Activated CD4-positive, alpha-beta T cell treated with anti-CD3 and anti-CD28 coated beads for 36 hours (primary cell): ENCODE measurements around the gene SH3RF1. TPM values are rescaled to one million over a fixed set of nuclear protein-coding genes. Genes with fewer than 3 reads are reported as not detected.

Experiments
- ATAC-seq: fragments of 200-7000 bp; cut with Tn5 transposase; one replicate; pipeline ENCODE4 v1.10.0; 2021; ENCODE audit warnings: mild to moderate bottlenecking, moderate library complexity
- CTCF ChIA-PET: fragments of 350-600 bp; sonication (Branson Sonifier 250); formaldehyde crosslinking; loops from one replicate; lab custom pipeline; 2021; ENCODE audit warnings: antibody characterized with exemption; lab: Charles Lee
- POLR2A ChIA-PET: fragments of 350-600 bp; sonication (Branson Sonifier 250); formaldehyde crosslinking; loops from one replicate; lab custom pipeline; 2021; ENCODE audit warnings: antibody characterized with exemption, inconsistent platforms; lab: Charles Lee
- DNase-seq: peaks from one replicate; pipeline ENCODE4 v3.0.0-alpha.2; 2020
- H3K27ac Mint-ChIP-seq: one replicate; pipeline ENCODE4 v1.8.0; 2021; ENCODE audit warnings: mixed read lengths
- H3K27me3 Mint-ChIP-seq: one replicate; pipeline ENCODE4 v1.8.0; 2021; ENCODE audit warnings: mixed read lengths
- H3K36me3 Mint-ChIP-seq: one replicate; pipeline ENCODE4 v1.8.0; 2021; ENCODE audit warnings: low read depth, mixed read lengths
- H3K4me1 Mint-ChIP-seq: one replicate; pipeline ENCODE4 v1.8.0; 2021; ENCODE audit warnings: mixed read lengths
- H3K4me3 Mint-ChIP-seq: one replicate; pipeline ENCODE4 v1.8.0; 2021; ENCODE audit warnings: mild to moderate bottlenecking, moderate library complexity, mixed read lengths
- H3K9me3 Mint-ChIP-seq: one replicate; pipeline ENCODE4 v1.8.0; 2021; ENCODE audit warnings: low read depth, mixed read lengths
- intact Hi-C, 2 experiments: fragments of 100-400 bp; cut with DNase I in 1 of 2; cut with micrococcal nuclease in 1 of 2; formaldehyde crosslinking; loops; one replicate each; pipeline versions ENCODE4 v1.14.2 to v1.15.1; 2022 to 2024; cut with DNase I, micrococcal nuclease
- total RNA-seq, 2 experiments: library from RNA; stranded (reverse); gene quantifications; one replicate each; pipeline ENCODE4 v1.2.3, GENCODE V29; 2021

SH3RF1 gene
- total RNA-seq, 2 experiments from 2014 or later = 0.39 to 0.63 TPM

DNA sequence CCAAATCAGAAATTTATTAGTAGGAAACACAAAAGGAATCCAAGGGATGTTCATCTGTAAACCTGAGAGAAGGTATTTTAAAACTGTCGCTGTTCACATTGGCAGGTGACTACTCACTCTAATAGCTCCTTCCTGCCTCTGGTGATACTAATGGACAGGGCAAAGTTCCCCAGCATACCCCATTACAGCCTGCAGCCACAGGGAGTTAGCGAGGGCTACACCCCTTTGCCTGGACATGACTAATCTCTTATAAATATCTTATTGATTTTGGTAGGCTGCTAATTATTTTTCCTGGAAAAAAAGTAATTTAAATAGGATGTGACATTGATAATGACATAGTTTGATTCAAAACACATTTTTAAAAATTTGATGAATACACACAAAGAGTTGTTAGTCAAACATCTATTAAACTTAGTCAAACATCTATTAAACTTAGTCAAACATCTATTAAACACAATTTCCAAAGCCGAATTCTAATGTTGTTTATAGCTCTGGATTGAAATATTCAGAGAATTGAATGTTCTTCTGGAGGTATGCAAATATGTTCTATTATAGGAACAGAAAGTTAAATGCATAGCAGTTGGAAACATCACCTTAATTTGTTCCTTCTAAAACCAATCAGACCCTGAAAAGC is 177.8 kb downstream of the SH3RF1 start:
- Mint-ChIP-seq H3K4me3 (no peak overlapping the region), H3K27ac (no peak overlapping the region), H3K36me3 (no peaks in the 10 kb centered on the region), H3K27me3 (peaks cover 2% of the 10 kb centered on the region), H3K9me3 (peaks cover 15% of the 10 kb centered on the region), H3K4me1 (no peaks in the 10 kb centered on the region)
- ATAC-seq (no peak), DNase-seq (no peak)
- ChIA-PET POLR2A (no interaction called here), CTCF (no interaction called here)
- intact Hi-C loops = no loop called here

DNA sequence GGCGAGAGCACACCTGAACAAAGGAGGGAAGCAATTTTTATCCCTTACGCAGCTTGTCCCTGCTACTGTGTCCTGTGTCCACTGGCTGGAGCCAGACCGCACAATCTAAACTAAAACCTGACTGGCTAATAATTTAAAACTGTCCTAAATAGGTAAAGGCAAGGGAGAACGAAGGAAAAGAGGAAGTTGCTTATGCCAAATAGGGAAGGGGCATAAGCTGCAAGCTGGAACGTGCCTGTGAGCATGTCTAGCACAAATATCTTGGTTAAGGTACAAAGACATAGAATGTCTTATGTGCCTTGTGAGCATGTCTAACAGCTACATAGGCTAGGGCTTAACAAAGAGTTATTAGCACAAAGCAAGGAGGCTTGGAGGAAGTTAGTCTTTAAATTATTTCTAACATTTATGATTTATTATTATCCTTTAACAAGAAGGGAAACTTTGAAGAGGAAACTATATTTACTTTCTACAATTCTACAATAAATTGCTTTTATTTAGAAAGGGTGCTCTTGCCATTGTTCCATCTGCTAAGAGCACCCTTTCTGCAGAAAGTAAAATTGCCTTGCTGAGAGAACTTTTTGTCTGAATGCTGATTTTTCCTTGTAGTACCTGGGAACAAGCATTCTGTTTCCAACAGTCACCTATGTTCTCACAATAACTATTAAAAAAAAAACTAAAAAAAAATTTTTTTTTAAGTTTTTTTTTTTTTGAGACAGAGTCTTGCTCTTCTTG is 180.1 kb downstream of the SH3RF1 start:
- ATAC-seq (no peak), DNase-seq (no peak)
- ChIA-PET POLR2A (no interaction called here), CTCF (no interaction called here)
- Mint-ChIP-seq H3K27ac (no peak overlapping the region), H3K9me3 (peaks cover 12% of the 10 kb centered on the region), H3K4me1 (no peaks in the 10 kb centered on the region), H3K36me3 (no peaks in the 10 kb centered on the region), H3K4me3 (no peak overlapping the region), H3K27me3 (peaks cover 2% of the 10 kb centered on the region)
- intact Hi-C loops = no loop called here

DNA sequence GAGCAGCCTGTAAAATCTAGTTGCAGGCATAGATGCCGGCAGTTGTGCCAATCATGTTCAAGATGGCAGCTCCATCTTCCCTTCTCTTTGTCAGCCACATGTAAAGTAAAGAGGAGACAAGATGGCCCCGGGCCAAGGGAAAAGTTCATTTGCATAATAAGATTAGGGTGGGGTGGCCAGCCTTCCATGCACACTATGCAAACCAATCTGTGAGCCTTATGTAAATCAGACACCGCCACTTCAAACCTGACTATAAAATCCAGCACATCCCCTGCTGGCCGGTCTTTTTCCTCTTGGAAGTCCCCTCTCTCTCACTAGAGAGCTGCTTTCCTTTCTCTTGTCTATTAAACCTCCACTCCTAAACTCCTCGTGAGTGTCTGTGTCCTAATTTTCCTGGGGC is 181.8 kb downstream of the SH3RF1 start:
- no peak overlapping the region for H3K27ac Mint-ChIP-seq
- peaks cover 12% of the 10 kb centered on the region for H3K9me3 Mint-ChIP-seq
- H3K4me3 Mint-ChIP-seq = no peak overlapping the region
- POLR2A ChIA-PET = no interaction called here
- no peaks in the 10 kb centered on the region for H3K36me3 Mint-ChIP-seq
- intact Hi-C loops = no loop called here
- CTCF ChIA-PET = no interaction called here
- ATAC-seq (no peak), DNase-seq (no peak)
- no peaks in the 10 kb centered on the region for H3K4me1 Mint-ChIP-seq
- peaks cover 2% of the 10 kb centered on the region for H3K27me3 Mint-ChIP-seq

DNA sequence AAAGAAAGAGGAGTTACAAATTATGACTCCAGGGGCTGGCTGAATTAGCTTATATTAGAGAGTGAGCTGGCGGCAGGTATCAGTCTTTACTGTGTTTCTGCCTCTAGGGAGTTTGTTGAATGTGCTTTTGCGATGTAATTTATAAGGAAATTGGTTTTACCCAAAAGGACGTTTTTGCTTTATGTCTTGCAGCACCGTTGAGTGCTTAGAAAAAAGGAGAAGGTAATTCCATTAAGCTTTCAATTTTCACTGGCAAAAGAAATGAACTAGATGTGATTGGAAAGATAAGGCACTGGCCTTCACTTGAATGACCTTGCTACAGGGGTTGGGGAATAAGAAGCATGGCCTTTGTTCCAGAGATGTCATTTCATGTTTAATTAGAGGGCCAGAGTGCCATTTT is 185.8 kb downstream of the SH3RF1 start:
- POLR2A ChIA-PET = no interaction called here
- DNase-seq (no peak), ATAC-seq (no peak)
- no peak overlapping the region for H3K4me3 Mint-ChIP-seq
- H3K27ac Mint-ChIP-seq = no peak overlapping the region
- H3K27me3 Mint-ChIP-seq = peaks cover 11% of the 10 kb centered on the region
- intact Hi-C loops = no loop called here
- H3K4me1 Mint-ChIP-seq = peaks cover 8% of the 10 kb centered on the region
- peaks cover 2% of the 10 kb centered on the region for H3K9me3 Mint-ChIP-seq
- no peaks in the 10 kb centered on the region for H3K36me3 Mint-ChIP-seq
- CTCF ChIA-PET = no interaction called here

DNA sequence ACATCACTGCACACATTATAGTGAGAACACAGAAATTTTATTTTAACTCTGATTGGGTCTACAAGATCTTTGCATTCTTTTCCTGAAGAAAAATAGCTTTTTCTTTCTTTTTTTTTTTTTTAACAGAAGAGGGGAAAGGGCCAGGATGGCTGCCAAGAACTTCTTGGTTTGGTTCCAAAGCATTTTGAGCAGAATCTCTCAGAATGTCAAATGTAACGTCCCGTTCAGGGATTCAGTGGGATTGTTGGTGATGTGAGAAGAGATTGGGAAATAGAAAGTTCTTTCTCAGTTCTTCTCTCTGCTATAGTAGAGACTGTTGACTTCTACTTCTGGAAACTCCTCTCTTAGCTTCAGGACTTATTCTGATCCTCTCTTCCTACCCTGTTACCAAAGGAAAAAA is 189.8 kb downstream of the SH3RF1 start:
- CTCF ChIA-PET = no interaction called here
- Mint-ChIP-seq H3K36me3 (no peaks in the 10 kb centered on the region), H3K27me3 (peaks cover 14% of the 10 kb centered on the region), H3K27ac (no peak overlapping the region), H3K4me3 (no peak overlapping the region), H3K4me1 (peaks cover 14% of the 10 kb centered on the region), H3K9me3 (no peaks in the 10 kb centered on the region)
- intact Hi-C loops = no loop called here
- POLR2A ChIA-PET = no interaction called here
- DNase-seq (no peak), ATAC-seq (no peak)

DNA sequence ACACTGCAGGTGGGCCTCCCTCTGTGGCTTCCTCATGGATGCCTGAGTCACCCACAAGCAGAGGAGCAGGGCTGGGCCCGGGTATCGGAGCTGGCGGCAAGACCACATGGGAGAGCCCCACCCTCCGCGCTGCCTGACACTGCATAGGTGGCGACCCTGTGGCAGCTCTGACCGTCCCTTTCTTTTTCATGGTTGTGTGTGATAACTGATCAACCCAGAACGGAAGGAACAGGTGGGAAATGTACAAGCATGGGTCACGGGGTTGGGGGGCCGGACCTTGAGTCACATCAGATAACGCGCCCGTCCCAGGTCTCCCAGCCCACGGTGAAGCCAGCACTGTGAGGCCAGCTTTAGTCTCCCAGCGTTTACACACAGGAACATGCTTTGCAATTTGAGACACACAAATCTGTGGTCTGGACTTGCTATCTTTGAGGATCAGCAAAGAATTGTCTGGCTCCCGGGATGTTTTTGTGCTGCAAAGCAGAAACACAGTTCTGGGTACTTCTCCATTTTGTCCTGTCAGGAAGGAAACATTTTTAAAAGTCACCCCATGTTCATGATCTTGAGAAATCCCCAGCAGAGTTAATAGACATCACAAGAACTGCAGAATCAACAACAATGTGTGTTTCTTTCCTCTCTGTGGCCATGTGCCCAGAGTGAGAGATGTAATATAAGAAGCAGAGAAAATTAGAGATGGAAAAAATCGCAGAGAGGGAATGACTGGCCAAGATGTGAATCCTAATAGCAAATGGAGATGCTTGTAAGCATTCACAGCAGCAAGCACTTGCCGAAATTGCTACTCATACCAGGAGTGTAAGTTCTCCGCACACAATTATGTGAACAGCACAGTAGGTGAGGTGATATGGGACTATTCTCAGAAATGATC is 190.6 kb downstream of the SH3RF1 start:
- no peak overlapping the region for H3K27ac Mint-ChIP-seq
- H3K27me3 Mint-ChIP-seq = peaks cover 14% of the 10 kb centered on the region
- POLR2A ChIA-PET = interaction anchor here (0.6 kb wide), 1 partner anchor 25 kb away, joined by 6 read pairs; no protein-coding TSS in a partner anchor
- peak overlapping the region; percentile 41 for H3K4me3 Mint-ChIP-seq
- no peaks in the 10 kb centered on the region for H3K9me3 Mint-ChIP-seq
- H3K36me3 Mint-ChIP-seq = no peaks in the 10 kb centered on the region
- intact Hi-C loops = no loop called here
- peaks cover 14% of the 10 kb centered on the region for H3K4me1 Mint-ChIP-seq
- ATAC-seq = peak; percentile 82
- CTCF ChIA-PET = no interaction called here
- peak; percentile 41 for DNase-seq

DNA sequence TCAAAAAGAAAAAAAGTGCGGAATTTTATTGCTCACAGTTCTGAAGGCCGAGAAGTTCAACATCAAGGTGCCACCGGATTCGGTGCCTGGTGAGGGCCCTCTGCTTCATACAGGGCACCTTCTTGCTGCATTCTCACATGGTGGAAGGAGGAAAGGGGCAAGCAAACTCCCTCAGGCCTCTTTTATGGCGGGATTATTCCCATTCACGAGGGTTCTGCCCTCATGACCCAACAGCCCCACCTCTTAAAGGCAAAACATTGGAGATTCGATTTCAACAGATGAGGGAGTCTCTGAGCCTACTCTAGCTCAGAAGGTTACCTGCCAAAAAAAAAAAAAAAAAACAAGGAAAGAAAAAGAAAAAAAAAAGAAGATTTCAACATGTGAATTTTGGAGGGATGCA is 196.6 kb downstream of the SH3RF1 start:
- ChIA-PET POLR2A (no interaction called here), CTCF (interaction anchor here (1.0 kb wide), 1 partner anchor 440 kb away, joined by 3 read pairs; no protein-coding TSS in a partner anchor)
- intact Hi-C loops = no loop called here
- no peak overlapping the region for H3K4me3 Mint-ChIP-seq
- no peaks in the 10 kb centered on the region for H3K27me3 Mint-ChIP-seq
- H3K36me3 Mint-ChIP-seq = no peaks in the 10 kb centered on the region
- no peak for ATAC-seq
- no peaks in the 10 kb centered on the region for H3K4me1 Mint-ChIP-seq
- no peaks in the 10 kb centered on the region for H3K9me3 Mint-ChIP-seq
- DNase-seq = no peak
- no peak overlapping the region for H3K27ac Mint-ChIP-seq

DNA sequence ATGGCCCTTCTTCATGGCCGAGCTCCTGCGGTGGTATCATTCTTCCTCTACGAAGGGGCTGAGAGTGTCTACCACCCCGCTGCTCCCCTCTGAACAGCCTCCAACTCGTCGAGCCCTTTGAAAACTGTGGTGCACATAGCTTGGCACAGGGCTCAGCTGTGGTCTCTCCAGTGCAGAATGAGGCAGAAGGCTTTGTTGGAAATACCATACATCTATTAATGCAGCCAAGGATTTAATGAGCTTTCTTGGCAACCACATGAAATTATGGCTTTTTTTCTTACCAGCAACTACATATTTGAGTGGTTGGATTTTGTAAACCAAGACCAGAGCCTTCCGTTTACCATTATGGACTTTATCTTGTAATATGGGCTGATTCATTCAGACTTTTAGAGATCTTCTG is 199.0 kb downstream of the SH3RF1 start:
- H3K4me1 Mint-ChIP-seq = no peaks in the 10 kb centered on the region
- POLR2A ChIA-PET = no interaction called here
- ATAC-seq = no peak

DNA sequence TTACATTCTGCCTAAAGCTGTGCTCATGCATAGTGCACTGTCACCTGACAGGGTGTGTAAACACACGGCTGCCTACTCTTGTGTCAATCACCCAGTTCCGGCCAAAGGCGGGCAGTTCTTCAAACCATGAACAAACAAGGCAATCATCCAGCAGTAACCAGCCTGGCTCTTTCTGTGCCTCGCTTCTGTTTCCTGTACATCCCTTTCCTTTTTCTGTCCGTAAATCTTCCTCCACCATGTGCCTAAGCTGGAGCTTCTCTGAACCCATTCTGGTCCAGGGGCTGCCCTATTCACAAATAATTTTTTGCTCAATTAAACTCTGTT is 199.9 kb downstream of the SH3RF1 start:
- DNase-seq (no peak), ATAC-seq (no peak)
- intact Hi-C loops = no loop called here
- CTCF ChIA-PET = interaction anchor here (1.6 kb wide), 1 partner anchor 11 kb away, joined by 3 read pairs; no protein-coding TSS in a partner anchor
- POLR2A ChIA-PET = no interaction called here
- no peaks in the 10 kb centered on the region for H3K4me1 Mint-ChIP-seq
- no peak overlapping the region for H3K27ac Mint-ChIP-seq
- H3K36me3 Mint-ChIP-seq = no peaks in the 10 kb centered on the region
- no peak overlapping the region for H3K4me3 Mint-ChIP-seq
- H3K27me3 Mint-ChIP-seq = no peaks in the 10 kb centered on the region
- H3K9me3 Mint-ChIP-seq = no peaks in the 10 kb centered on the region

More for the DNA sequence above, 199.0 kb downstream of the SH3RF1 start:
- Mint-ChIP-seq H3K9me3 (no peaks in the 10 kb centered on the region), H3K27me3 (no peaks in the 10 kb centered on the region), H3K36me3 (no peaks in the 10 kb centered on the region), H3K27ac (no peak overlapping the region), H3K4me3 (no peak overlapping the region)
- CTCF ChIA-PET = interaction anchor here (0.5 to 1.6 kb wide), 2 partner anchors 12 to 28 kb away, joined by 3 read pairs; no protein-coding TSS in a partner anchor
- intact Hi-C loops = no loop called here
- no peak for DNase-seq

DNA sequence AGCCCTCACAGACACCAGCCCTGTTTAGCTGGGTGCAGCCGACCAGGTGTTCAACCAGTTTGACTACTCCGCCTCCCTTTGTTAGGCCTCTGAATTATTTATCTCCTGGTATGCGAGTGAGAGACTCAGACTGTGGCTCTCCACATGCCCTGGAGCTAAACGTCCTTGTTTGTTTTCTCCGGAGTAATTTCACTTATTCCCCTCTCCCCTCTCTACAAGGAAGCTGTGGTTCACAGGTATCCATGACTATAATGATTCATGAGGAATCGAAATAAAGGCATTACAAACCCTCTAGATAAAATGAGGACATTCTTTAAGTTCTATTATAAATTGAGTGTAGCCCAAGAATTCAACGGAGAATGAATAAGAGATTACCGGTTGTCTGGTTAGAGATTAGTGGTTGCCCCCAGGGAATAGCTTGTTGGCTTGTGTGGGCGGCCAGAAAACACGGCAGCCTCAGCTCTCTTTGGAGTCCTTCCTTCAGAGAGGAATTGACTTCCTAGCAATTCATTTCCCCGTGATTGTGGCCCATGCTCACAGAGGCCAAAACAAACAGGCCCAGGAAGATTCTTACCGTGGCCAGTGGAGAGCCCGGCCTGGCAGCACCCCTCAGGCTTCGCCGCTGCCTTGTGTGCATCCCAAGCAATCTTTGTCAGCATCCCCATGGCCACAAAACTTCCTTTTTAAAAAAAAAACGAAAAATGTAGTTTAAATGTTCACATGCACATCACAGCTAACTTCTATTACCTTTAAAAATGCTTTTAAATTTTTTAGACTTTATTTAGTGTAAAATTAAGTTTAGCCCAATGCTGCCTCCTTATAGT is 200.5 kb downstream of the SH3RF1 start:
- DNase-seq = no peak
- Mint-ChIP-seq H3K36me3 (no peaks in the 10 kb centered on the region), H3K4me1 (no peaks in the 10 kb centered on the region), H3K27me3 (no peaks in the 10 kb centered on the region), H3K4me3 (no peak overlapping the region), H3K9me3 (no peaks in the 10 kb centered on the region), H3K27ac (no peak overlapping the region)
- ATAC-seq = no peak
- intact Hi-C loops = no loop called here
- CTCF ChIA-PET = interaction anchor here (1.6 kb wide), 1 partner anchor 10 kb away, joined by 3 read pairs; no protein-coding TSS in a partner anchor
- POLR2A ChIA-PET = no interaction called here

DNA sequence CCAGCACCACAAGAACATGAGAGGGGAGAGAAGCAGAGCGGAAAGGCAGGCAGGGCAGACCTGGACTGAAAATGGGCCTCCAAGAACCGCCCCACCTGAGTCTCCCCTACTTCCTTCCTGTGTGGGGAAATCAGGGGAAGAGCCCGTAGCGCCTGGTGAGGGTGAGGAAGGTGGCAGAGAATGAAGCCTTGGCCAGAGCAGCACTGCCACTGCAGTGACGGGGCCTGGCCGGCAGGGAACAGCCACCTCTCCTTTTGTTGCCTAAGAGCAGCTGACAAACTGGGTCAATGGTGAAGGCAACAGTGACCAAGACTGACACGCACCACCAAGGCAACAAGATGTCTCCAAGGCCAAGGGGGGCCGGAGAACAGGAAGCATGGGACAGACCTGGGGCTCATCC is 202.3 kb downstream of the SH3RF1 start:
- Mint-ChIP-seq H3K4me3 (no peak overlapping the region), H3K27ac (no peak overlapping the region), H3K36me3 (no peaks in the 10 kb centered on the region), H3K9me3 (no peaks in the 10 kb centered on the region), H3K27me3 (no peaks in the 10 kb centered on the region), H3K4me1 (no peaks in the 10 kb centered on the region)
- CTCF ChIA-PET = no interaction called here
- DNase-seq (no peak), ATAC-seq (no peak)
- POLR2A ChIA-PET = no interaction called here
- intact Hi-C loops = no loop called here
